ENCODE results near the gene NOP10. TPM values are rescaled to one million over a fixed set of nuclear protein-coding genes. Genes with fewer than 3 reads are reported as not detected.

The NOP10 gene
- total RNA-seq, 1 donor from 2014 or later: 267 TPM

DNA sequence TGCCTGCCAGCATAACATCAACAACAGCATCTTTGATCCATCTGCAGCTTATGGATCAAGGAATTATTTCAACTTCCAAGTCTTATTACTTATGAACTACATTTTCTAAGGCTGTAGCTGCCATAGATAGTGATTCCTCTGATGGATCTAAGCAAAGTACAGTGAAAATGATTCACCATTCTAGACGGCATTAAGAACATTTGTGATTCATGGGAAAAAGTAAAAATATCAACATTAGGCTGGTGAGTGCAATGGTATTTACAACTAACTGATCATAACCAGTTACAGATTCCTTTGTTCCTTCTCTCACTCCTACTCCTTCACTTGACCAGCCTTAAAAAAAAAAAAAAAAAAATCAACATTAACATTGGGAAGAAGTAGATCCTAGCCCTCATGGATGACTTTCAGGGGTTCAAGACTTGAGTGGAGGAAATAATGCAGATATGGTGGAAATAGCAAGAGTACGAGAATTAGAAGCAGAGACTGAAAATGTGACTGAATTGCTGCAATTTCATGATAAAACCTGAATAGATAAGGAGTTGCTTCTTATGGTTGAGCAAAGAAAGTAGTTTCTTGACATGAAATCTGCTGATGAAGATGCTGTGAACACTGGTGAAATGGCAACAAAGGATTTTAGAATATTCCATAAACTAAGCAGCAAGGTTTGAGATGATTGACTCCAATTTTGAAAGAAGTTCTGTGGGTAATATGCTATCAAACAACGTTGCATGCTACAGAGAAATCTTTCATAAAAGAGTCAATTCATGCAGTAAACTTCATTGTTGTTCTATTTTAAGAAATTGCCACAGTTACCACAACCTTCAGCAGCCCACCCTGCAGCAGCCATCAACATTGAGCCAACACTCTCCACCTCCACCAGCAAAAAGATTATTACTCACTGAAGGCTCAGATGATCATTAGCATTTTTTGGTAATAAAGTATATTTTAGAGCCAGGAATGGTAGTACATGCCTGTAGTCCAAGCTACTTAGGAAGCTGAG lies 28.1 kb downstream of the NOP10 start:
- peaks cover 41% of the 10 kb centered on the region for H3K4me1 Mint-ChIP-seq (ENCODE audit: low read depth)
- H3K36me3 Mint-ChIP-seq (ENCODE audit: low read depth): peaks cover 23% of the 10 kb centered on the region
- DNase-seq (ENCODE audit: low spot score): no peak
- intact Hi-C loops (cut with micrococcal nuclease): no loop called here
- no peak overlapping the region for H3K27ac Mint-ChIP-seq
- H3K27me3 Mint-ChIP-seq (ENCODE audit: insufficient read depth): no peaks in the 10 kb centered on the region
- no peak overlapping the region for H3K4me3 Mint-ChIP-seq
- no peaks in the 10 kb centered on the region for H3K9me3 Mint-ChIP-seq

DNA sequence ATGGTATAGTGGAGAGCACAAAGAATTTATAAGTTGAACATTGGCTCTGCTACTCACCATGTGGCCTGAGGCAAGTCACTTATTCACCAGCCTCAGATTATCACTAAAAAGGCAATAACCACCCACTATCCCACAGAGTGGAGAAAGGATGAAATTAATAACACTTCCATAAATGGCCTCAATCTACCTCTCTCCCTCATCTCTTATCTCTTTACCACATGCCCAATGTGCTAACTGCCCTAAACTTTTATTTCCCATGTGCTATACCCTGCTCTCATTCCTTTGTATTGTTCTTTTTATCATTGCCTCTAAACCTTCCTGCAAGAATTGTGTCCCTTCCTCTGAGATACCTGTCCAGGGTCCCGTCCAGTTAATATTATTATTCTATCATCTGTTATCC lies 31.4 kb downstream of the NOP10 start:
- peaks cover 35% of the 10 kb centered on the region for H3K4me1 Mint-ChIP-seq (ENCODE audit: low read depth)
- intact Hi-C loops (cut with micrococcal nuclease): no loop called here
- H3K9me3 Mint-ChIP-seq: no peaks in the 10 kb centered on the region

DNA sequence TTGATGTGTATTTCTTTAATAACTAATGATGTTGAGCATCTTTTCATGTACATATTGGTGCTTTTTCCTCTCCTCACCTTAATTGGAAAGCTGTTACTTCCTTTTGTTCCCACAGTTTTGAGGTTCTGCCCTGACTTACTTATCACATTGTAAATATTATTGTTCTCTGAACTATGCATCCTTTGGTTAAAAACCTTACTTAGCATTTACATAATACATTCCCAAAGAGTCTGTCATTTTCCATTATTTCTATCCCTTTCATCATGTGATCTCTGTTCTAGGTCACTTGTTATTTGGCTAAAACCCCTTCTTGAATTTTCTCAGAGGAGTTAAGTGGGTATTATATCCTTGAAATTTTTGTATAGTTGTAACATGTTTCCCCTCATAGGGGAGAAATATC lies 38.3 kb downstream of the NOP10 start:
- H3K4me3 Mint-ChIP-seq: no peak overlapping the region
- no peaks in the 10 kb centered on the region for H3K9me3 Mint-ChIP-seq
- peaks cover 22% of the 10 kb centered on the region for H3K36me3 Mint-ChIP-seq (ENCODE audit: low read depth)
- H3K27me3 Mint-ChIP-seq (ENCODE audit: insufficient read depth): no peaks in the 10 kb centered on the region
- peaks cover 28% of the 10 kb centered on the region for H3K4me1 Mint-ChIP-seq (ENCODE audit: low read depth)
- intact Hi-C loops (cut with micrococcal nuclease): no loop called here
- no peak for DNase-seq (ENCODE audit: low spot score)
- no peak overlapping the region for H3K27ac Mint-ChIP-seq

More for the DNA sequence above, 31.4 kb downstream of the NOP10 start:
- no peaks in the 10 kb centered on the region for H3K27me3 Mint-ChIP-seq (ENCODE audit: insufficient read depth)
- peaks cover 31% of the 10 kb centered on the region for H3K36me3 Mint-ChIP-seq (ENCODE audit: low read depth)
- H3K27ac Mint-ChIP-seq: no peak overlapping the region
- DNase-seq (ENCODE audit: low spot score): no peak
- no peak overlapping the region for H3K4me3 Mint-ChIP-seq

DNA sequence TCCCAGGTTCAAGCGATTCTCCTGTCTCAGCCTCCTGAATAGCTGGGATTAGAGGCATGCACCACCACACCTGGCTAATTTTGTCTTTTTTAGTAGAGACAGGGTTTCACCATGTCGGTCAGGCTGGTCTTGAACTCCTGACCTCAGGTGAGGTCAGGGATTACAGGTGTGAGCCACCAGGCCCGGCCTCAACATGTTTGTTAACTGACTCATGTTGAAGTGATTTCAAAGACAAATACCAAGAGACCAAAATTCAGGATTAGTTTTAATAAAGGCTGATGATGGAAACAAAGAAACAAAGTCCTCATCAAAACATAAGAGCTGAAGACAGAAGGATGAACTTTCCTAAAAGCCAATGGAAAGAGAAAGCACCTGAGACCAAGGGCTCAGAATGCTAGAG lies 41.9 kb downstream of the NOP10 start:
- Mint-ChIP-seq H3K9me3 (no peaks in the 10 kb centered on the region), H3K4me3 (no peak overlapping the region), H3K4me1 (ENCODE audit: low read depth) (peaks cover 23% of the 10 kb centered on the region), H3K27me3 (ENCODE audit: insufficient read depth) (no peaks in the 10 kb centered on the region), H3K36me3 (ENCODE audit: low read depth) (peaks cover 17% of the 10 kb centered on the region), H3K27ac (no peak overlapping the region)
- no peak for DNase-seq (ENCODE audit: low spot score)
- intact Hi-C loops (cut with micrococcal nuclease): loop anchor here (2.0 kb wide), 1 partner anchor 20 kb away; no protein-coding TSS in a partner anchor

DNA sequence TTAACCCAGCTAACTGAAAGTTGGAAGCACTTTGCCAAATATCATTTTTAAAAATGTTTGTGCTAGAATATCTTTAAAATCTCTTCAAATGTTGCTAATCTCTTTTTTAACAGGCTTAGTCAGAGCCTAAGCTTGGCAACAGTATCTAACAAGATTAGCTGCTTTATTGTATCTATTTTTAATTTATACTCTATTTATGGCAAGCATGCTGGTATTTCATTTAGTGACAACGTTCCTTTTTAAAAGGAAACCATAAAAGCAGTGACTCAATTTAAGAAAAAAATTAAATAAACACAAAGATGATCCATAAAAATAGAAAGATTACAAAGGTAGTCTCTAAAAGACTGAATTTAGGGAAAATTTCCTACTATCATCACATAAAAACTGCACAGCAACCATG lies 45.9 kb downstream of the NOP10 start:
- intact Hi-C loops (cut with micrococcal nuclease): no loop called here

DNA sequence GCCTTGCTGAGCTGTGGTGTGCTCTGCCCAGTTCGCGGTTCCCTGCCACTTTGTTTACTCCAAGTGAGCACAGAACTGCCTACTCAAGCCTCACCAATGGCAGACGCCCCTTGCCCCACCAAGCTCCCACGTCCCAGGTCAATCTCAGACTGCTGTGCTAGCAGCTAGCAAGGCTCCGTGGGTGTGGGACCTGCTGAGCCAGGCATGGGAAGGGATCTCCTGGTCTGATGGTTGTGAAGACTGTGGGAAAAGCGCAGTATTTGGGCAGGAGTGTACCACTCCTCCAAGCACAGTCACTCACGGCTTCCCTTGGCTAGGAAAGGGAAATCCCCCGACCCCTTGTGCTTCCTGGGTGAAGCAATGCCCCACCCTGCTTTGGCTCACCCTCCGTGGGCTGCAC lies 50.3 kb downstream of the NOP10 start:
- Mint-ChIP-seq H3K36me3 (ENCODE audit: low read depth) (peaks cover 40% of the 10 kb centered on the region), H3K4me3 (no peak overlapping the region), H3K27ac (no peak overlapping the region), H3K27me3 (ENCODE audit: insufficient read depth) (no peaks in the 10 kb centered on the region), H3K4me1 (ENCODE audit: low read depth) (peaks cover 15% of the 10 kb centered on the region), H3K9me3 (peaks cover 7% of the 10 kb centered on the region)
- no peak for DNase-seq (ENCODE audit: low spot score)
- intact Hi-C loops (cut with micrococcal nuclease): no loop called here

More for the DNA sequence above, 45.9 kb downstream of the NOP10 start:
- no peaks in the 10 kb centered on the region for H3K9me3 Mint-ChIP-seq
- no peak for DNase-seq (ENCODE audit: low spot score)
- peaks cover 13% of the 10 kb centered on the region for H3K4me1 Mint-ChIP-seq (ENCODE audit: low read depth)
- H3K27me3 Mint-ChIP-seq (ENCODE audit: insufficient read depth): no peaks in the 10 kb centered on the region
- H3K36me3 Mint-ChIP-seq (ENCODE audit: low read depth): peaks cover 21% of the 10 kb centered on the region
- no peak overlapping the region for H3K4me3 Mint-ChIP-seq
- no peak overlapping the region for H3K27ac Mint-ChIP-seq

Other genes starting within 250 kb of the NOP10 start
- 77.1 and 81.3 TPM in 2 replicates for gene EMC7, start 241.3 kb downstream of the NOP10 start, total RNA-seq
- 3.9 TPM in 2 replicates for gene PGBD4, start 241.1 kb downstream of the NOP10 start, total RNA-seq
- 37.6 and 42.1 TPM in 2 replicates for gene KATNBL1, start 133.0 kb downstream of the NOP10 start, total RNA-seq
- 97.0 and 102 TPM in 2 replicates for gene EMC4, start 118.1 kb downstream of the NOP10 start, total RNA-seq
- gene SLC12A6, start 5.4 kb downstream of the NOP10 start, total RNA-seq: 33.2 and 36.4 TPM in 2 replicates
- gene NUTM1, start 179 bp upstream of the NOP10 start, total RNA-seq: not detected in 2 replicates
- gene LPCAT4, start 24.1 kb upstream of the NOP10 start, total RNA-seq: 78.0 and 80.8 TPM in 2 replicates
- gene GOLGA8A, start 94.7 kb upstream of the NOP10 start, total RNA-seq: 264 and 275 TPM in 2 replicates
- gene GOLGA8B, start 240.5 kb upstream of the NOP10 start, total RNA-seq: 228 and 239 TPM in 2 replicates